Heart right ventricle (tissue), 16 donors: ENCODE data around the gene CIBAR2. TPM values are rescaled to one million over a fixed set of nuclear protein-coding genes. Genes with fewer than 3 reads are reported as not detected.

Experiments used
- ATAC-seq, 8 donors: fragments of 200-7000 bp; cut with Tn5 transposase; one replicate each; pipeline ENCODE4 v1.9.1; 2020; ENCODE audit warnings: mild to moderate bottlenecking in 8 of 8, moderate library complexity in 8 of 8, moderate number of reproducible peaks in 1 of 8
- DNase-seq, 2 donors: peaks; one replicate each; pipeline ENCODE4 v3.0.0-alpha.2; 2020
- H3K27ac ChIP-seq, 10 donors: fragments of 200-600 bp; sonication (generic) in 2 of 10; one replicate each; pipeline versions ENCODE4 v1.5.0 to v1.8.0; 2020 to 2022; ENCODE audit warnings: mild to moderate bottlenecking in 3 of 10
- H3K27me3 ChIP-seq, 7 donors: fragments of 200-600 bp; one replicate each; pipeline ENCODE4 v1.8.0; 2021 to 2022; ENCODE audit warnings: mild to moderate bottlenecking in 2 of 7
- H3K36me3 ChIP-seq, 9 donors: fragments of 200-600 bp; sonication (generic) in 1 of 9; one replicate each; pipeline versions ENCODE4 v1.5.0 to v1.8.0; 2020 to 2022; ENCODE audit warnings: mild to moderate bottlenecking in 2 of 9
- H3K4me1 ChIP-seq, 9 donors: fragments of 200-600 bp; sonication (generic) in 1 of 9; one replicate each; pipeline versions ENCODE4 v1.5.0 to v1.8.0; 2020 to 2022; ENCODE audit warnings: mild to moderate bottlenecking in 4 of 9
- H3K4me3 ChIP-seq, 10 donors: fragments of 200-600 bp; sonication (generic) in 2 of 10; one replicate each; pipeline versions ENCODE4 v1.5.0 to v1.8.0; 2020 to 2022; ENCODE audit warnings: mild to moderate bottlenecking in 7 of 10, moderate library complexity in 2 of 10
- H3K9me3 ChIP-seq, 11 donors: fragments of 200-600 bp in 10 of 11; sonication (generic) in 2 of 11; one replicate each; pipeline versions ENCODE4 v1.5.0 to v1.8.0; 2013 to 2022; ENCODE audit warnings: mild to moderate bottlenecking in 2 of 11, control low read depth in 1 of 11, moderate library complexity in 1 of 11
- CTCF ChIP-seq, 9 donors: fragments of 200-600 bp; sonication (generic) in 2 of 9; IDR thresholded peaks; one replicate each; pipeline versions ENCODE4 v1.5.0 to v1.8.0; 2021 to 2022; ENCODE audit warnings: antibody characterized with exemption in 9 of 9, mild to moderate bottlenecking in 5 of 9, moderate library complexity in 1 of 9
- whole genome bisulfite sequencing, 2 donors: extraction: QIAGEN DNeasy Blood & Tissue Kit; methylation state at CpG; one replicate each; pipeline ENCODE4 v1.1.7; 2013; ENCODE audit warnings: inconsistent platforms in 1 of 2; 5-methylcytosine and 5-hydroxymethylcytosine counted together
- intact Hi-C, 10 donors: fragments of 100-400 bp; cut with DNase I; formaldehyde crosslinking; loops; one replicate each; pipeline versions ENCODE4 v1.11.1 to v1.14.2; 2022
- polyA plus RNA-seq, 2 donors: library from polyadenylated mRNA; stranded (reverse); fragments of 200-250 nt; gene quantifications; one replicate each; pipeline ENCODE4 v1.2.3, GENCODE V29; 2013
- total RNA-seq, 10 donors: library from RNA; stranded (reverse); fragmentation: NEBNext Ultra II Directional in 3 of 10; extraction: Animal tissue kit (Norgen Biotek cat#: 25700) in 3 of 10; gene quantifications; one replicate each; pipeline versions ENCODE4 v1.2.1 to v1.2.4, GENCODE V29; 2021 to 2023
- donor health status: Arrhythmogenic right ventricular cardiomyopathy.
- donor health status: ischemic (EF 13 %, LVEDD 7.1; RV severe dilation, severe dysfunction).
- donor health status: healthy with polysubstance abuse.
- donor health status: DM: no; HTN: yes; CAD: no.
- donor health status: DM: no; HTN: no; CAD: no.
- donor health status: ischemic (EF 25% LVEDD 6.9; RV normal size, moderate dysfunction).
- donor health status: ischemic (EF 25% LVEDD 5.7; RV mildly dilated, moderate dysfunction).
- donor health status: healthy.
- donor health status: DM: yes; HTN: yes; CAD: no.
- donor health status: Ischemic cardiomyopathy.
- donor health status: ischemic (EF 35%, LVEDD 5.7; RV mildly dilated, moderate dysfunction).
- donor health status: nonischemic (EF 11% LVEDD 7.7; RV severe dilation, severe dysfunction).
- donor health status: DM: yes; HTN: yes; CAD: no.
- donor health status: PGD.
- donor health status: ischemic (EF 29% LVEDD 5.4; RV normal size, mild dysfunction).
- donor health status: nonischemic (EF 23%, LVEDD 6.1; RV moderate dilation, normal function).

Gene CIBAR2
- total and polyA plus RNA-seq, 12 donors: not detected

- Histone ChIP-seq H3K27ac (no peak overlapping the region), H3K9me3 (no peaks in the 10 kb centered on the region), H3K36me3 (peaks cover 0 to 17% (median 0%) of the 10 kb centered on the region in 9 donors), H3K4me1 (peaks cover 6 to 34% (median 21%) of the 10 kb centered on the region in 9 donors), H3K4me3 (no peak overlapping the region), H3K27me3 (no peaks in the 10 kb centered on the region)
- ATAC-seq (peak; percentile 41 to 68 (median 53)), DNase-seq (peak; percentile 55 to 69)
- peak; percentile 60 to 81 (median 70) for TF ChIP-seq CTCF (IDR thresholded peaks at IDR 0.05)
- intact Hi-C loops: loop anchor here in 7 of 10 donors (2.0 to 10.0 kb wide), 7 partner anchors 59 to 332 kb away; partner anchors contain the start of genes ZDHHC7 (in 3 of the 7) and KIAA0513 (in 2 of the 7)
- 75 to 83% methylated on average over 37 of the region's 37 CpGs for WGBS, 2 donors
Observed at GRCh38 chr16:85086347-85087291, 25.7 kb downstream of the CIBAR2 start.

GRCh38 chr16:85085721-85086120 lies 26.6 kb downstream of the CIBAR2 start:
- H3K27ac ChIP-seq: no peak overlapping the region
- no peak overlapping the region for H3K4me3 ChIP-seq
- peaks cover 0 to 26% (median 0%) of the 10 kb centered on the region in 9 donors for H3K36me3 ChIP-seq
- no peak for DNase-seq
- H3K4me1 ChIP-seq: peaks cover 5 to 25% (median 18%) of the 10 kb centered on the region in 9 donors
- intact Hi-C loops: loop anchor here in 7 of 10 donors (2.0 to 10.0 kb wide), 7 partner anchors 58 to 331 kb away; partner anchors contain the start of genes ZDHHC7 (in 3 of the 7) and KIAA0513 (in 2 of the 7)
- H3K27me3 ChIP-seq: no peaks in the 10 kb centered on the region
- ATAC-seq: no peak
- TF ChIP-seq CTCF (IDR thresholded peaks at IDR 0.05): no peak
- H3K9me3 ChIP-seq: no peaks in the 10 kb centered on the region
- 96% methylated on average over 17 of the region's 17 CpGs for WGBS, 2 donors

- WGBS, 2 donors: 79 to 84% methylated on average over 16 of the region's 16 CpGs
- no peak for TF ChIP-seq CTCF (IDR thresholded peaks at IDR 0.05)
- ATAC-seq (no peak), DNase-seq (no peak)
- Histone ChIP-seq H3K4me1 (peaks cover 0 to 19% (median 10%) of the 10 kb centered on the region in 9 donors), H3K27ac (no peak overlapping the region), H3K4me3 (no peak overlapping the region), H3K36me3 (peaks cover 0 to 33% (median 0%) of the 10 kb centered on the region in 9 donors), H3K27me3 (no peaks in the 10 kb centered on the region), H3K9me3 (no peaks in the 10 kb centered on the region)
- intact Hi-C loops: loop anchor here in 7 of 10 donors (5.0 to 10.0 kb wide), 7 partner anchors 53 to 330 kb away; partner anchors contain the start of genes KIAA0513 (in 2 of the 7) and ZDHHC7 (in 2 of the 7)
Observed at GRCh38 chr16:85084841-85085510, 27.3 kb downstream of the CIBAR2 start.
